Right atrium auricular region (tissue), 2 donors: Measurements from ENCODE around the gene NGEF. TPM values are rescaled to one million over a fixed set of nuclear protein-coding genes. Genes with fewer than 3 reads are reported as not detected.

Source experiments
- DNase-seq: peaks from one replicate; pipeline ENCODE4 v3.0.0-alpha.2; 2019; ENCODE audit warnings: low spot score
- H3K27ac ChIP-seq, 2 donors: fragments of 200-600 bp; sonication (generic); 1 replicate in 1 of 2; 2 replicates in 1 of 2; pipeline ENCODE4 v1.5.1; 2016 to 2019
- H3K27me3 ChIP-seq, 2 donors: fragments of 200-600 bp; sonication (generic); one replicate each; pipeline versions ENCODE4 v1.5.1 to v1.6.0; 2017 to 2019
- H3K36me3 ChIP-seq: fragments of 200-600 bp; sonication (generic); one replicate; pipeline ENCODE4 v1.5.1; 2016
- H3K4me1 ChIP-seq, 2 donors: fragments of 200-600 bp; sonication (generic); one replicate each; pipeline versions ENCODE4 v1.5.1 to v1.6.0; 2017 to 2019
- H3K4me3 ChIP-seq, 2 donors: fragments of 200-600 bp; sonication (generic); 1 replicate in 1 of 2; 2 replicates in 1 of 2; pipeline ENCODE4 v1.5.1; 2017 to 2019; ENCODE audit warnings: mild to moderate bottlenecking in 1 of 2, moderate library complexity in 1 of 2
- H3K9me3 ChIP-seq, 2 donors: fragments of 200-600 bp; sonication (generic); one replicate each; pipeline ENCODE4 v1.5.1; 2019
- total RNA-seq, 2 donors: library from RNA; depleted of rRNA; stranded (reverse); fragments of >200 nt; gene quantifications; one replicate each; pipeline ENCODE4 v1.1.0, GENCODE V29; 2016
- TF ChIP-seq, protein P1 (sequence below), 2 donors: fragments of 200-600 bp; sonication (generic); IDR thresholded peaks; one replicate each; pipeline ENCODE4 v1.5.1; 2019; ENCODE audit warnings: antibody characterized with exemption in 2 of 2

Gene NGEF
- total RNA-seq, 2 donors from 2014 or later, result 1.4 to 4.8 TPM

GRCh38 chr2:232979871-232980461 is 33.1 kb downstream of the NGEF start:
- Histone ChIP-seq H3K4me1 (no peaks in the 10 kb centered on the region), H3K36me3 (no peaks in the 10 kb centered on the region), H3K27me3 (no peaks in the 10 kb centered on the region), H3K9me3 (no peaks in the 10 kb centered on the region), H3K27ac (no peak overlapping the region), H3K4me3 (no peak overlapping the region)
- DNase-seq, result no peak
- TF ChIP-seq, protein P1, sequence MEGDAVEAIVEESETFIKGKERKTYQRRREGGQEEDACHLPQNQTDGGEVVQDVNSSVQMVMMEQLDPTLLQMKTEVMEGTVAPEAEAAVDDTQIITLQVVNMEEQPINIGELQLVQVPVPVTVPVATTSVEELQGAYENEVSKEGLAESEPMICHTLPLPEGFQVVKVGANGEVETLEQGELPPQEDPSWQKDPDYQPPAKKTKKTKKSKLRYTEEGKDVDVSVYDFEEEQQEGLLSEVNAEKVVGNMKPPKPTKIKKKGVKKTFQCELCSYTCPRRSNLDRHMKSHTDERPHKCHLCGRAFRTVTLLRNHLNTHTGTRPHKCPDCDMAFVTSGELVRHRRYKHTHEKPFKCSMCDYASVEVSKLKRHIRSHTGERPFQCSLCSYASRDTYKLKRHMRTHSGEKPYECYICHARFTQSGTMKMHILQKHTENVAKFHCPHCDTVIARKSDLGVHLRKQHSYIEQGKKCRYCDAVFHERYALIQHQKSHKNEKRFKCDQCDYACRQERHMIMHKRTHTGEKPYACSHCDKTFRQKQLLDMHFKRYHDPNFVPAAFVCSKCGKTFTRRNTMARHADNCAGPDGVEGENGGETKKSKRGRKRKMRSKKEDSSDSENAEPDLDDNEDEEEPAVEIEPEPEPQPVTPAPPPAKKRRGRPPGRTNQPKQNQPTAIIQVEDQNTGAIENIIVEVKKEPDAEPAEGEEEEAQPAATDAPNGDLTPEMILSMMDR (IDR thresholded peaks at IDR 0.05), result no peak

- Histone ChIP-seq H3K4me1 (no peaks in the 10 kb centered on the region), H3K9me3 (no peaks in the 10 kb centered on the region), H3K4me3 (no peak overlapping the region), H3K36me3 (no peaks in the 10 kb centered on the region), H3K27ac (no peak overlapping the region), H3K27me3 (no peaks in the 10 kb centered on the region)
- DNase-seq, result no peak
- TF ChIP-seq, protein P1 (IDR thresholded peaks at IDR 0.05), result no peak
Observed at GRCh38 chr2:232977438-232977971, 35.6 kb downstream of the NGEF start.

DNA sequence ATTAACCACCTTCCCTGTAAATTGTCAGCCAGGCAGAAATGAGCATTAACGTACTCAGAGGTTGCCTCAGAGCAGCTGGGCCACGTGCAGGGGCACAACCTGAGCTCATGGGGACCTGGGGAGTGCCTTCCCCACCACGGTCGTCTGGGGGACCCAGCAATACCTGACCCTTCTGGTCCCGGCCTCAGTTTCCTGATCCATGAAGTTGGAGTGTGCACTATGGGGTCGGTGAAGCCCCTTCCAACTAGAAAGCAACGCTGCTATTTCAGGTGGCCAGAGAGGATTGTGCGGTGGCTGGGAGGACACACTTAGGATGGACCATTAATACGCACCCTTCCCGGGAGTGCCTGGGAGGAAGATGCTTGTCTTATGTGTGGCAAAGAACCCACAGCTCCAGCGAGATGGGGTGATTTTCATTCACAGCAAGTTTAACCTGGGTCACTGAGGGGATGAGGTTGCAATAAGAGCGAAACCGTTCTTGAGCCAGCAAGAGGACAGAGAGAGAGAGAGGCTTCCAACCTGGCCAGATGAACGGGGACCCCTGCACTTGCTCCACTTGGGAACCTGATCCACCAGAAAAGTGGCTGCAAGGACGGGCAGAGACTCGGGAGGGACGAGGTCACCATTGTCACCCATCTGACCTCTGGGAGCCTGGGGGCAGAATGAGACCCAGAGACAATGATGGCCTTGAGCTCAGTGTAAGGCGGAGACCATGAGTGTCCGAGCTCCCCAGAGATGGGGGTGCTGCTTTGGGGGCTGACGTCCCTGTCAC is 36.2 kb downstream of the NGEF start:
- Histone ChIP-seq H3K27me3 (no peaks in the 10 kb centered on the region), H3K27ac (no peak overlapping the region), H3K4me1 (no peaks in the 10 kb centered on the region), H3K36me3 (no peaks in the 10 kb centered on the region), H3K9me3 (no peaks in the 10 kb centered on the region), H3K4me3 (no peak overlapping the region)
- TF ChIP-seq, protein P1 (IDR thresholded peaks at IDR 0.05), result no peak
- no peak for DNase-seq

DNA sequence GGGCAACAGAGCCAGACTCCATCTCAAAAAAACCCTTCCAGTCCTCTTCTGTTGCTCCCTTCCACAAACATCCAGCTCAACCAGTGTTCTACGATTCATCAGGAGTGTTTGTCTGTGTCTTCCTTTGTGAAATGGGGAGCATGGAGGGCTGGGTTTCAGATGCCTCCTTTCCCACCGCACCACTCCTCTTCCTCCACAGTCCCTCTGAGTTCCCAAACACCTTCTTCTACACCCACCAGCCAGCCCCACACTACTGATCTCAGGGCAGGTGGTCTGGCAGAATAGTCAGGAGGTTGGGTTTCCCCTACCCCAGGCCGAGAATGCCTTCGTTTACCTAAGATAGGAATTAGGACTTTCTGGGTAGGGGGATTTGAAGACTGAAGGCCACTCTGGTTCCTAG is 36.9 kb downstream of the NGEF start:
- TF ChIP-seq, protein P1 (IDR thresholded peaks at IDR 0.05), result no peak
- Histone ChIP-seq H3K36me3 (no peaks in the 10 kb centered on the region), H3K27me3 (no peaks in the 10 kb centered on the region), H3K4me3 (no peak overlapping the region), H3K4me1 (no peaks in the 10 kb centered on the region), H3K9me3 (no peaks in the 10 kb centered on the region), H3K27ac (no peak overlapping the region)
- DNase-seq, result no peak

GRCh38 chr2:232974396-232974795 is 38.7 kb downstream of the NGEF start:
- DNase-seq, result no peak
- TF ChIP-seq, protein P1 (IDR thresholded peaks at IDR 0.05), result no peak
- Histone ChIP-seq H3K9me3 (no peaks in the 10 kb centered on the region), H3K4me1 (no peaks in the 10 kb centered on the region), H3K27ac (no peak overlapping the region), H3K4me3 (no peak overlapping the region), H3K27me3 (no peaks in the 10 kb centered on the region), H3K36me3 (no peaks in the 10 kb centered on the region)
